Parathyroid adenoma (tissue), 2 donors: ENCODE measurements around the gene GOLGA6C.
"Not testable (repeated sequence)": the region's sequence is repeated elsewhere in the genome, so short reads cannot be mapped to it uniquely, and the experiment has no call there.

Experiments
- H2AFZ ChIP-seq: fragments of 300-600 bp; sonication (generic); one replicate; pipeline ENCODE4 v1.7.0; 2017; ENCODE audit warnings: antibody characterized with exemption, mild to moderate bottlenecking
- H3K27ac ChIP-seq: fragments of 300-600 bp; sonication (generic); one replicate; pipeline ENCODE4 v1.7.0; 2017
- H3K27me3 ChIP-seq: fragments of 300-600 bp; sonication (generic); one replicate; pipeline ENCODE4 v1.7.0; 2017; ENCODE audit warnings: low read length; ENCODE audit not compliant: control insufficient read depth, insufficient read depth
- H3K36me3 ChIP-seq: fragments of 300-600 bp; sonication (generic); one replicate; pipeline ENCODE4 v1.7.0; 2017; ENCODE audit warnings: low read length; ENCODE audit not compliant: control insufficient read depth, insufficient read depth
- H3K4me1 ChIP-seq: fragments of 300-600 bp; sonication (generic); one replicate; pipeline ENCODE4 v1.7.0; 2017; ENCODE audit warnings: control low read depth
- H3K4me2 ChIP-seq: fragments of 300-600 bp; sonication (generic); one replicate; pipeline ENCODE4 v1.7.0; 2017; ENCODE audit warnings: low read length
- H3K4me3 ChIP-seq: fragments of 300-600 bp; sonication (generic); one replicate; pipeline ENCODE4 v1.7.0; 2017; ENCODE audit warnings: low read depth, low read length
- H3K79me2 ChIP-seq: fragments of 300-600 bp; sonication (generic); one replicate; pipeline ENCODE4 v1.7.0; 2017; ENCODE audit warnings: control low read depth
- H3K9ac ChIP-seq: fragments of 300-600 bp; sonication (generic); one replicate; pipeline ENCODE4 v1.7.0; 2017; ENCODE audit warnings: mild to moderate bottlenecking
- H3K9me3 ChIP-seq: fragments of 300-600 bp; sonication (generic); one replicate; pipeline ENCODE4 v1.7.0; 2017; ENCODE audit warnings: low read length; ENCODE audit not compliant: control insufficient read depth
- CTCF ChIP-seq: fragments of 300-600 bp; sonication (generic); IDR thresholded peaks from one replicate; pipeline ENCODE4 v1.7.0; 2017; ENCODE audit warnings: antibody characterized with exemption, mild to moderate bottlenecking
- donor health status: primary hyperparathyroidism.

GOLGA6C gene

GRCh38 chr15:75214293-75215096 lies 43.6 kb upstream of the GOLGA6C start:
- Histone ChIP-seq H3K9ac (no peak overlapping the region), H3K4me3 (no peak overlapping the region), H3K36me3 (no peaks in the 10 kb centered on the region), H3K4me1 (no peaks in the 10 kb centered on the region), H3K27ac (no peak overlapping the region), H3K4me2 (no peak overlapping the region), H2AFZ (no peak overlapping the region), H3K27me3 (no peaks in the 10 kb centered on the region), H3K9me3 (no peaks in the 10 kb centered on the region), H3K79me2 (peaks cover 14% of the 10 kb centered on the region)
- no peak for TF ChIP-seq CTCF

DNA sequence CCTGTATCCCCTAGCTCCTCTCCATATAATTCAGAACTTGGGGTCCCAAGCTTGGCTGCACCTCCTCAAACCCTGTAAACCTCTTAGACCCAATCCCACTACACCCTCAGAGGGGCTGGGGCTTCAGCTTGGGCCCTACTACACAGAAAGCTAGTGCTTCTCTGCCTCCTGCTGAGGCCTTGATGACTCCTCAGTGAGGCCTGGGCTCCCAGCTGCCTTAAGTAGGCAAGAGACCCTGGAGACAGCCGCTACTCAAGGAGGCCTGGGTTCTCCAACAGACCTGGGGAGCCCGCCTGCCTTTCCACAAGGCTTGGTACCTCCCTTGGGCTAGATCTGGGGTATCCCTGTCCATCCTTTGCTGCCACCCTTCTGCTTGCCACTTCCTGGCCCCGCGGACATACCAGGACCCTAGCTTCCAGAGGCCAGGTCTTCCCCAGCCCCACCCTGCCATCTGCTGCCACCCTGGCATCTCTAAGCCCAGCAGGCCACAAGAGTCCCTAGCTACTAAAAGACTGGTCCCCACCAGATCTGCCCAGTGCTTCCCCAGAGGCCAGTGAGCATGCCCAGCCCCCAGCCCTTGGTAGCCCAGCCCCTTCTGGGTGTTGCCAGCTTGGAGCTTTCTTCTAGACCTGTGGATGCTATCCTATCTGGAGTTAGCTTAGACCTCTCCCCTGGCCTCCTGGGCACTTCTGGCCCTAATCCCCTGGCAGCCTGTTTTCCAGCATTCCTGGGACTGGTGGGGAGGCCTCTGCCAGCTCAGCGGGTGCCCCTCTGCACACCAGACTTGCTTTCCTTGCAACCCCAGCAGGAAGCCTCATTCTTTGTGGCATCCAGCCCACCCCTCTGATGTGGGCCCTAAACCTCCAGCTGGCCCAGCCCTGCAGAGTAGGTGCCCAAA lies 42.8 kb upstream of the GOLGA6C start:
- Histone ChIP-seq H2AFZ (no peak overlapping the region), H3K4me1 (no peaks in the 10 kb centered on the region), H3K79me2 (peaks cover 7% of the 10 kb centered on the region), H3K9me3 (no peaks in the 10 kb centered on the region), H3K36me3 (no peaks in the 10 kb centered on the region), H3K9ac (no peak overlapping the region), H3K27ac (no peak overlapping the region), H3K27me3 (no peaks in the 10 kb centered on the region), H3K4me2 (no peak overlapping the region), H3K4me3 (no peak overlapping the region)
- TF ChIP-seq CTCF: no peak

GRCh38 chr15:75217012-75217411 lies 41.1 kb upstream of the GOLGA6C start:
- Histone ChIP-seq H3K79me2 (no peaks in the 10 kb centered on the region), H3K4me2 (no peak overlapping the region), H2AFZ (no peak overlapping the region), H3K27me3 (no peaks in the 10 kb centered on the region), H3K9ac (no peak overlapping the region), H3K27ac (no peak overlapping the region), H3K4me1 (no peaks in the 10 kb centered on the region), H3K4me3 (no peak overlapping the region), H3K9me3 (no peaks in the 10 kb centered on the region), H3K36me3 (no peaks in the 10 kb centered on the region)
- no peak for TF ChIP-seq CTCF

DNA sequence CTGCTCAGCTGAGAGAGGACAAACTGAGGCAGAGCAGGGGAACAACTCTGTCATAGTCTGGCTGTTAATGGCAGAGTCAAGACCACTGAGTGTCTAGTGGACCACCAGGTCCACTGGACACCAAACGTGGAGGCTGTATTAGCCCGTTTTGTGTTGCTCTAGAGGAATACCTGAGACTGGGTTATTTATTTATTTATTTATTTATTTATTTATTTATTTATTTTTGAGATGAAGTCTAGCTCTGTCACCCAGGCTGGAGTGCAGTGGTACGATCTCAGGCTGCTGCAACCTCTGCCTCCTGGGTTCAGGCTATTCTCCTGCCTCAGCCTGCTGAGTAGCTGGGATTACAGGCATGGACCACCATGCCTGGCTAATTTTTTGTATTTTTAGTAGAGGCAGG lies 40.6 kb upstream of the GOLGA6C start:
- not testable (repeated sequence) for H3K9ac ChIP-seq, H3K27me3 ChIP-seq, H3K4me3 ChIP-seq, H3K4me2 ChIP-seq, H3K27ac ChIP-seq, H2AFZ ChIP-seq, H3K36me3 ChIP-seq, H3K4me1 ChIP-seq, H3K79me2 ChIP-seq, H3K9me3 ChIP-seq

- not testable (repeated sequence) for H2AFZ ChIP-seq, H3K79me2 ChIP-seq, H3K9me3 ChIP-seq, H3K4me1 ChIP-seq, H3K27ac ChIP-seq, H3K36me3 ChIP-seq, H3K9ac ChIP-seq, H3K4me2 ChIP-seq, H3K4me3 ChIP-seq, H3K27me3 ChIP-seq
Observed at GRCh38 chr15:75219507-75219929, 38.6 kb upstream of the GOLGA6C start.
